ENCODE measurements around the gene LRP3.

LRP3 gene

DNA sequence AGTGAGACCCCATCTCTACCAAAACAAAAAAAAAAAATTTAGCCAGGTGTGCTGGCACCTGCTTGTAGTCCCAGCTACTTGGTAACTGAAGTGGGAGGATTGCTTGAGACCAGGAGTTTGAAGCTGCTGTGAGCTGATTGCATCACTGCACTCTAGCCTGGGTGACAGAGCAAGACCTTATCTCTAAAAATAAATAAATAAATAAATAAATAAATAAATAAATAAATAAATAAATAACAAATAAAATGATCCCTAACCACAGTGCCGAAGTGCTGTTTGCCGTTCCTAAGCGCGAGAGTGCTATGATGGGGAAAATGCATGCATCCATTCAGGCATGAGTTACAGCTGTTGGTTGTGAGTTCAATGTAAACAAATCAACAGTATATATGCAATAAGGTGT is 35.0 kb upstream of the LRP3 start:
- Histone ChIP-seq H3F3A (ENCODE audit: control insufficient read depth, insufficient read depth) (no peaks in the 10 kb centered on the region), H3K79me2 (ENCODE audit: control insufficient read depth, low read length) (no peaks in the 10 kb centered on the region), H3K9me3 (ENCODE audit: control insufficient read depth, insufficient read depth, low read length) (no peaks in the 10 kb centered on the region), H3K4me1 (ENCODE audit: control insufficient read depth, low read length) (peaks cover 4% of the 10 kb centered on the region; the same call in 1 of the 2 replicates), H3K36me3 (ENCODE audit: control insufficient read depth, low read length) (no peaks in the 10 kb centered on the region), H3K27me3 (ENCODE audit: control insufficient read depth, low read length) (no peaks in the 10 kb centered on the region), H3K4me2 (ENCODE audit: low read length) (no peak overlapping the region), H4K20me1 (ENCODE audit: control insufficient read depth, insufficient read depth, low read depth, low read length) (no peaks in the 10 kb centered on the region), H3K4me3 (ENCODE audit: low read length) (no peak overlapping the region), H3K27ac (ENCODE audit: low read depth, low read length) (no peak overlapping the region), H3K9me2 (replicated peaks; ENCODE audit: control insufficient read depth, low read length) (no peaks in the 10 kb centered on the region)
- TF ChIP-seq CTCF (IDR thresholded peaks at IDR 0.05; ENCODE audit: low read depth, low read length, poor library complexity, severe bottlenecking) = no peak
- no peak for TF ChIP-seq EZH2phosphoT487 (IDR thresholded peaks at IDR 0.05; ENCODE audit: borderline replicate concordance, low read length)

DNA sequence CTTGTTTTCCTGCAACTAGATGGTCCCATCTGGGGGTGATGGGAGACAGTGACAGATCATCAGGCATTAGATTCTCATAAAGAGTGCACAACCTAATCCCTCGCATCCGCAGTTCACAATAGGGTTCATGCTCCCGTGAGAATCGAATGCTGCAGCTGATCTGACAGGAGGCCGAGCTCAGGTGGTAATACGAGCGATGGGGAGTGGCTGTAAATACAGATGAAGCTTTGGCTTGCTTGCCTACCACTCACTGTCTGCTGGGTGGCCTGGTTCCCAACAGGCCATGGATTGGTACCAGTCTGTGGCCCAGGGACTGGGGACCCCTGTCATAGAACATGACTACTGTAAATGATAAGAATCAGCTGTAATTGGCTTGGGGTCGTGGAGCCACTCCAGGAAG is 34.2 kb upstream of the LRP3 start:
- no peaks in the 10 kb centered on the region for H3F3A ChIP-seq (ENCODE audit: control insufficient read depth, insufficient read depth)
- no peaks in the 10 kb centered on the region for H4K20me1 ChIP-seq (ENCODE audit: control insufficient read depth, insufficient read depth, low read depth, low read length)
- no peaks in the 10 kb centered on the region for H3K9me2 ChIP-seq (replicated peaks; ENCODE audit: control insufficient read depth, low read length)
- H3K27me3 ChIP-seq (ENCODE audit: control insufficient read depth, low read length) = no peaks in the 10 kb centered on the region
- H3K4me1 ChIP-seq (ENCODE audit: control insufficient read depth, low read length) = peaks cover 4% of the 10 kb centered on the region; the same call in 1 of the 2 replicates
- H3K27ac ChIP-seq (ENCODE audit: low read depth, low read length) = no peak overlapping the region
- H3K4me2 ChIP-seq (ENCODE audit: low read length) = no peak overlapping the region
- no peak overlapping the region for H3K4me3 ChIP-seq (ENCODE audit: low read length)
- no peaks in the 10 kb centered on the region for H3K9me3 ChIP-seq (ENCODE audit: control insufficient read depth, insufficient read depth, low read length)
- no peaks in the 10 kb centered on the region for H3K36me3 ChIP-seq (ENCODE audit: control insufficient read depth, low read length)
- TF ChIP-seq CTCF (IDR thresholded peaks at IDR 0.05; ENCODE audit: low read depth, low read length, poor library complexity, severe bottlenecking) = no peak
- TF ChIP-seq EZH2phosphoT487 (IDR thresholded peaks at IDR 0.05; ENCODE audit: borderline replicate concordance, low read length) = no peak
- H3K79me2 ChIP-seq (ENCODE audit: control insufficient read depth, low read length) = no peaks in the 10 kb centered on the region

DNA sequence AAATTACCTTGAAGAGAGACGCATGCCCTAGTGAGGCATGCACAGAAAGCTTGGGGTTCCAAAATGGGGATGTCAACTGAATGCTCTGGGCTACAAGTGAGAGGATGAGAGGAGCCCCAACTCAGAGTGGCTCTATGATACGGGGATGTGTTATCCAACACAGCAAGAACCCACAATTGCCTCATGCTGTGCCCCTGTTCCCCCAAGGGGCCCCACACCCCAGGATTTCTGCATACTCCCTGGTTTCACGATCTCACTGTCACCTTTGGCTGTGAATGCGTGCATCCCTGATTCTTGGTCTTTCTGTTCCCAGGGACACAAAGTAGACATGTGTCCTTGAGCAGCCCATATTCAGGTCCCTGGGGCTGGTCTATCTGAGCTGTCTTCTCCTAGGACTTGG is 32.9 kb upstream of the LRP3 start:
- Histone ChIP-seq H3K4me2 (ENCODE audit: low read length) (no peak overlapping the region), H3K27ac (ENCODE audit: low read depth, low read length) (no peak overlapping the region), H4K20me1 (ENCODE audit: control insufficient read depth, insufficient read depth, low read depth, low read length) (no peaks in the 10 kb centered on the region), H3K4me1 (ENCODE audit: control insufficient read depth, low read length) (peaks cover 4% of the 10 kb centered on the region; the same call in 1 of the 2 replicates), H3K27me3 (ENCODE audit: control insufficient read depth, low read length) (no peaks in the 10 kb centered on the region), H3K79me2 (ENCODE audit: control insufficient read depth, low read length) (no peaks in the 10 kb centered on the region), H3K4me3 (ENCODE audit: low read length) (no peak overlapping the region), H3F3A (ENCODE audit: control insufficient read depth, insufficient read depth) (no peaks in the 10 kb centered on the region), H3K9me3 (ENCODE audit: control insufficient read depth, insufficient read depth, low read length) (no peaks in the 10 kb centered on the region), H3K36me3 (ENCODE audit: control insufficient read depth, low read length) (no peaks in the 10 kb centered on the region), H3K9me2 (replicated peaks; ENCODE audit: control insufficient read depth, low read length) (no peaks in the 10 kb centered on the region)
- TF ChIP-seq CTCF (IDR thresholded peaks at IDR 0.05; ENCODE audit: low read depth, low read length, poor library complexity, severe bottlenecking) (no peak), EZH2phosphoT487 (IDR thresholded peaks at IDR 0.05; ENCODE audit: borderline replicate concordance, low read length) (no peak)

All from DOHH2 (cell line).